ENCODE measurements around the gene H2BK1. TPM values are rescaled to one million over a fixed set of nuclear protein-coding genes. Genes with fewer than 3 reads are reported as not detected.

H2BK1 gene
- total RNA-seq, 1 experiment from 2014 or later: 0.69 TPM

GRCh38 chr7:151207315-151207714, 3.0 kb downstream of the H2BK1 start:
- ATAC-seq (no peak), DNase-seq (ENCODE audit: low read depth, low spot score) (no peak)
- Histone ChIP-seq H3K4me2 (ENCODE audit: low read length) (no peak overlapping the region), H4K20me1 (ENCODE audit: insufficient read depth) (no peaks in the 10 kb centered on the region), H3K27ac (ENCODE audit: low read depth, low read length) (no peak overlapping the region), H3K4me3 (replicated peaks in 1 of 2; ENCODE audit: low read depth in 1 of 2, low read length in 2 of 2) (no peak overlapping the region), H3K9me3 (ENCODE audit: control insufficient read depth in 1 of 2, insufficient read depth in 1 of 2, low read depth in 1 of 2, low read length in 2 of 2) (no peaks in the 10 kb centered on the region), H2AFZ (ENCODE audit: low read depth, low read length, poor library complexity, severe bottlenecking) (no peak overlapping the region), H3K9ac (ENCODE audit: low read length) (no peak overlapping the region), H3K4me1 (ENCODE audit: control insufficient read depth in 1 of 2, insufficient read depth in 2 of 2, low read length in 2 of 2) (no peaks in the 10 kb centered on the region), H3K79me2 (ENCODE audit: insufficient read depth, low read length) (no peaks in the 10 kb centered on the region), H3K9me2 (ENCODE audit: insufficient read depth) (no peaks in the 10 kb centered on the region), H3K27me3 (ENCODE audit: insufficient read depth, low read length) (no peaks in the 10 kb centered on the region), H3K36me3 (ENCODE audit: control insufficient read depth in 1 of 2, insufficient read depth in 2 of 2, low read length in 2 of 2) (peaks cover 0 to 4% of the 10 kb centered on the region in 2 experiments; a peak in 1 of 4 replicates)
- ChIA-PET CTCF (no interaction called here), RAD21 (ENCODE audit: low non-redundant PET in 1 of 2, low total read pairs in 2 of 2, uncharacterized antibody in 2 of 2, unreplicated experiment in 2 of 2) (no interaction called here), POLR2A (no interaction called here)
- intact Hi-C loops (cut with micrococcal nuclease): no loop called here
- TF ChIP-seq ZBTB33 (IDR thresholded peaks at IDR 0.05; ENCODE audit: extremely low read depth, insufficient replicate concordance, low read length) (no peak), EZH2 (IDR thresholded peaks at IDR 0.05) (no peak), EGR1 (IDR thresholded peaks at IDR 0.05; ENCODE audit: low read depth) (no peak), CEBPB (IDR thresholded peaks at IDR 0.05; ENCODE audit: low read depth) (no peak), FOSL1 (IDR thresholded peaks at IDR 0.05; ENCODE audit: low read depth) (no peak), SIN3A (IDR thresholded peaks at IDR 0.05; ENCODE audit: low read depth) (no peak), EZH2phosphoT487 (IDR thresholded peaks at IDR 0.05; ENCODE audit: borderline replicate concordance) (no peak), REST (IDR thresholded peaks at IDR 0.05; ENCODE audit: low read depth) (no peak), CTCF (IDR thresholded peaks at IDR 0.05 in 2 of 3, conservative IDR thresholded peaks at IDR 0.05 in 1 of 3; ENCODE audit: borderline replicate concordance in 1 of 3, insufficient read depth in 1 of 3, low read depth in 2 of 3, low read length in 2 of 3) (no peak), JUND (IDR thresholded peaks at IDR 0.05) (no peak), POLR2A (IDR thresholded peaks at IDR 0.05; ENCODE audit: borderline replicate concordance, extremely low read depth, insufficient read depth, insufficient read length) (no peak), ZFX (IDR thresholded peaks at IDR 0.05) (no peak), POLR2AphosphoS5 (IDR thresholded peaks at IDR 0.05; ENCODE audit: low read depth, low read length) (no peak), RAD21 (IDR thresholded peaks at IDR 0.05; ENCODE audit: low read depth) (no peak), ATF3 (IDR thresholded peaks at IDR 0.05) (no peak), YY1 (IDR thresholded peaks at IDR 0.05; ENCODE audit: extremely low read depth, insufficient replicate concordance, low read depth, low read length) (no peak), CBX3 (IDR thresholded peaks at IDR 0.05; ENCODE audit: low read depth) (no peak), ELF1 (IDR thresholded peaks at IDR 0.05; ENCODE audit: borderline replicate concordance, low read depth) (no peak)
- no TSS peak for BruUV-seq (replicated peaks)

All from HCT116 (cell line).